Small intestine (tissue), 7 donors: Measurements from ENCODE around the gene COPG2. TPM values are rescaled to one million over a fixed set of nuclear protein-coding genes. Genes with fewer than 3 reads are reported as not detected.
"Not testable (repeated sequence)": the region's sequence is repeated elsewhere in the genome, so short reads cannot be mapped to it uniquely, and the experiment has no call there.

Experiments used
- DNase-seq, 2 donors: peaks; one replicate each; pipeline versions ENCODE4 v3.0.0 to v3.0.0-alpha.2; 2013
- FAIRE-seq: peaks from 2 replicates; lab custom pipeline; 2012; peaks lifted over from hg19 to GRCh38; lab: Jason Lieb, UNC
- H3K27ac ChIP-seq, 3 donors: one replicate each; pipeline ENCODE4 v1.5.1; 2013; ENCODE audit warnings: low read length in 2 of 3, mild to moderate bottlenecking in 2 of 3, control low read depth in 1 of 3, inconsistent platforms in 1 of 3, low read depth in 1 of 3, moderate library complexity in 1 of 3
- H3K27me3 ChIP-seq, 3 donors: one replicate each; pipeline ENCODE4 v1.6.1; 2013; ENCODE audit warnings: low read length in 3 of 3, inconsistent platforms in 1 of 3; ENCODE audit not compliant: control insufficient read depth in 3 of 3, insufficient read depth in 3 of 3
- H3K36me3 ChIP-seq, 3 donors: one replicate each; pipeline ENCODE4 v1.6.1; 2013; ENCODE audit warnings: low read length in 3 of 3, inconsistent platforms in 1 of 3, low read depth in 1 of 3, mild to moderate bottlenecking in 1 of 3, moderate library complexity in 1 of 3; ENCODE audit not compliant: control insufficient read depth in 3 of 3, insufficient read depth in 2 of 3
- H3K4me1 ChIP-seq, 3 donors: one replicate each; pipeline ENCODE4 v1.6.1; 2013; ENCODE audit warnings: low read length in 2 of 3, inconsistent platforms in 1 of 3, low read depth in 1 of 3, mild to moderate bottlenecking in 1 of 3, moderate library complexity in 1 of 3; ENCODE audit not compliant: control insufficient read depth in 3 of 3, insufficient read depth in 2 of 3
- H3K4me3 ChIP-seq, 3 donors: one replicate each; pipeline ENCODE4 v1.5.1; 2013; ENCODE audit warnings: low read length in 3 of 3, control low read depth in 1 of 3, inconsistent platforms in 1 of 3, low read depth in 1 of 3, mild to moderate bottlenecking in 1 of 3, moderate library complexity in 1 of 3
- H3K9me3 ChIP-seq, 2 donors: one replicate each; pipeline ENCODE4 v1.6.1; 2013; ENCODE audit warnings: low read depth in 1 of 2, low read length in 1 of 2; ENCODE audit not compliant: control insufficient read depth in 2 of 2, insufficient read depth in 1 of 2
- WGBS, 3 donors: extraction: QIAGEN DNeasy Blood & Tissue Kit; methylation state at CpG; one replicate each; pipeline ENCODE4 v1.1.7; 2013; 5-methylcytosine and 5-hydroxymethylcytosine counted together
- polyA plus RNA-seq, 4 donors: library from polyadenylated mRNA; stranded (reverse) in 3 of 4; unstranded in 1 of 4; fragments of 200-250 nt in 3 of 4; fragments of 120-200 nt in 1 of 4; gene quantifications; one replicate each; pipeline versions ENCODE4 v1.2.1 to v1.2.3, GENCODE V29; 2013
- donor health status: healthy with polysubstance abuse.
- donor health status: control.
- donor health status: control.
- donor health status: Bipolar disorder and iron deficiency.
- donor health status: healthy.

COPG2 gene
- polyA plus RNA-seq, 4 donors = 5.1 to 17.8 (median 10.7) TPM

GRCh38 chr7:130614449-130614848 lies 54.1 kb downstream of the COPG2 start:
- DNase-seq (no peak), FAIRE-seq (no peak)
- 93 to 100% (median 96%) methylated on average over 1 of the region's 1 CpG for WGBS, 3 donors
- no peaks in the 10 kb centered on the region for H3K27me3 ChIP-seq
- no peaks in the 10 kb centered on the region for H3K9me3 ChIP-seq
- no peaks in the 10 kb centered on the region for H3K4me1 ChIP-seq
- H3K27ac ChIP-seq = no peak overlapping the region
- H3K36me3 ChIP-seq = peaks cover 4 to 6% (median 5%) of the 10 kb centered on the region in 3 donors
- no peak overlapping the region for H3K4me3 ChIP-seq

GRCh38 chr7:130611218-130611617 lies 57.3 kb downstream of the COPG2 start:
- 82 to 89% (median 88%) methylated on average over 4 of the region's 4 CpGs for WGBS, 3 donors
- H3K9me3 ChIP-seq = no peaks in the 10 kb centered on the region
- no peaks in the 10 kb centered on the region for H3K4me1 ChIP-seq
- FAIRE-seq (no peak), DNase-seq (no peak)
- H3K36me3 ChIP-seq = peaks cover 6 to 14% (median 6%) of the 10 kb centered on the region in 3 donors
- H3K27me3 ChIP-seq = no peaks in the 10 kb centered on the region
- H3K4me3 ChIP-seq = no peak overlapping the region
- no peak overlapping the region for H3K27ac ChIP-seq

- WGBS, 3 donors = 97 to 100% (median 100%) methylated on average over 2 of the region's 2 CpGs
Measured at GRCh38 chr7:130607066-130607465, 61.5 kb downstream of the COPG2 start.

GRCh38 chr7:130606161-130606560 lies 62.4 kb downstream of the COPG2 start:
- no peak for FAIRE-seq
- no peaks in the 10 kb centered on the region for H3K9me3 ChIP-seq
- DNase-seq = no peak
- no peaks in the 10 kb centered on the region for H3K4me1 ChIP-seq
- no peaks in the 10 kb centered on the region for H3K27me3 ChIP-seq
- WGBS, 3 donors = 83 to 94% (median 91%) methylated on average over 1 of the region's 1 CpG
- peaks cover 2 to 12% (median 5%) of the 10 kb centered on the region in 3 donors for H3K36me3 ChIP-seq
- H3K27ac ChIP-seq = no peak overlapping the region
- H3K4me3 ChIP-seq = no peak overlapping the region

More at GRCh38 chr7:130607066-130607465, 61.5 kb downstream of the COPG2 start:
- H3K27me3 ChIP-seq, H3K9me3 ChIP-seq, H3K27ac ChIP-seq, H3K4me3 ChIP-seq, H3K4me1 ChIP-seq, FAIRE-seq, DNase-seq: not testable (repeated sequence)
- peaks cover 2 to 12% (median 5%) of the 10 kb centered on the region in 3 donors for H3K36me3 ChIP-seq

- H3K4me1 ChIP-seq = no peaks in the 10 kb centered on the region
- FAIRE-seq = no peak
- H3K27me3 ChIP-seq = no peaks in the 10 kb centered on the region
- no peak for DNase-seq
- H3K27ac ChIP-seq = no peak overlapping the region
- peaks cover 0 to 7% (median 0%) of the 10 kb centered on the region in 3 donors for H3K36me3 ChIP-seq
- 95 to 100% (median 98%) methylated on average over 3 of the region's 3 CpGs for WGBS, 3 donors
- H3K9me3 ChIP-seq = no peaks in the 10 kb centered on the region
- no peak overlapping the region for H3K4me3 ChIP-seq
Measured at GRCh38 chr7:130598056-130598455, 70.5 kb downstream of the COPG2 start.

GRCh38 chr7:130595986-130596385 lies 72.6 kb downstream of the COPG2 start:
- Histone ChIP-seq H3K36me3 (peaks cover 0 to 7% (median 0%) of the 10 kb centered on the region in 3 donors), H3K9me3 (no peaks in the 10 kb centered on the region), H3K4me3 (no peak overlapping the region), H3K27ac (no peak overlapping the region), H3K4me1 (no peaks in the 10 kb centered on the region), H3K27me3 (no peaks in the 10 kb centered on the region)
- 94 to 96% (median 94%) methylated on average over 4 of the region's 4 CpGs for WGBS, 3 donors
- DNase-seq (no peak), FAIRE-seq (no peak)

GRCh38 chr7:130593033-130593432 lies 75.5 kb downstream of the COPG2 start:
- FAIRE-seq = no peak
- H3K36me3 ChIP-seq = peaks cover 0 to 7% (median 0%) of the 10 kb centered on the region in 3 donors
- 94 to 100% (median 100%) methylated on average over 1 of the region's 1 CpG for WGBS, 3 donors
- no peak overlapping the region for H3K27ac ChIP-seq
- DNase-seq = no peak
- H3K4me3 ChIP-seq = no peak overlapping the region
- H3K4me1 ChIP-seq = no peaks in the 10 kb centered on the region
- no peaks in the 10 kb centered on the region for H3K9me3 ChIP-seq
- H3K27me3 ChIP-seq = no peaks in the 10 kb centered on the region

- H3K36me3 ChIP-seq, FAIRE-seq, H3K4me1 ChIP-seq, H3K9me3 ChIP-seq, H3K27ac ChIP-seq, H3K4me3 ChIP-seq, H3K27me3 ChIP-seq, DNase-seq: not testable (repeated sequence)
- WGBS, 3 donors = 98 to 99% (median 98%) methylated on average over 7 to 29 of the region's 30 CpGs
Measured at GRCh38 chr7:130591464-130591863, 77.1 kb downstream of the COPG2 start.

GRCh38 chr7:130585932-130586331 lies 82.6 kb downstream of the COPG2 start:
- not testable (repeated sequence) for H3K9me3 ChIP-seq, H3K27me3 ChIP-seq, H3K27ac ChIP-seq, H3K36me3 ChIP-seq, DNase-seq, H3K4me3 ChIP-seq, FAIRE-seq, H3K4me1 ChIP-seq
- WGBS, 3 donors = 94 to 97% (median 96%) methylated on average over 2 of the region's 2 CpGs
